IPS DF 6.9 (cell line): ENCODE measurements around the gene SMIM45.

Experiments
- DNase-seq: peaks from one replicate; pipeline ENCODE4 v3.0.0-alpha.2; 2013; ENCODE audit warnings: low read depth, low spot score
- H3K27ac ChIP-seq: one replicate; pipeline ENCODE4 v1.5.1; 2013; ENCODE audit warnings: low read length, control low read depth
- H3K27me3 ChIP-seq: 2 replicates; pipeline ENCODE4 v1.6.1; 2013; ENCODE audit warnings: mild to moderate bottlenecking, low read length; ENCODE audit not compliant: control insufficient read depth, insufficient read depth
- H3K36me3 ChIP-seq: 2 replicates; pipeline ENCODE4 v1.6.1; 2013; ENCODE audit warnings: low read length; ENCODE audit not compliant: control insufficient read depth, insufficient read depth
- H3K4me1 ChIP-seq: 2 replicates; pipeline ENCODE4 v1.6.1; 2013; ENCODE audit warnings: low read length; ENCODE audit not compliant: control insufficient read depth, insufficient read depth
- H3K4me3 ChIP-seq: 2 replicates; pipeline ENCODE4 v1.5.1; 2013; ENCODE audit warnings: mild to moderate bottlenecking, low read length
- H3K9me3 ChIP-seq: 2 replicates; pipeline ENCODE4 v1.6.1; 2013; ENCODE audit warnings: low read length, inconsistent platforms; ENCODE audit not compliant: control insufficient read depth, insufficient read depth
- WGBS: extraction: QIAGEN DNeasy Blood & Tissue Kit; methylation state at CpG from one replicate; pipeline ENCODE4 v1.1.7; 2013; ENCODE audit warnings: mixed read lengths, missing lambda C conversion rate; ENCODE audit not compliant: insufficient read length, insufficient coverage; 5-methylcytosine and 5-hydroxymethylcytosine counted together

The SMIM45 gene

DNA sequence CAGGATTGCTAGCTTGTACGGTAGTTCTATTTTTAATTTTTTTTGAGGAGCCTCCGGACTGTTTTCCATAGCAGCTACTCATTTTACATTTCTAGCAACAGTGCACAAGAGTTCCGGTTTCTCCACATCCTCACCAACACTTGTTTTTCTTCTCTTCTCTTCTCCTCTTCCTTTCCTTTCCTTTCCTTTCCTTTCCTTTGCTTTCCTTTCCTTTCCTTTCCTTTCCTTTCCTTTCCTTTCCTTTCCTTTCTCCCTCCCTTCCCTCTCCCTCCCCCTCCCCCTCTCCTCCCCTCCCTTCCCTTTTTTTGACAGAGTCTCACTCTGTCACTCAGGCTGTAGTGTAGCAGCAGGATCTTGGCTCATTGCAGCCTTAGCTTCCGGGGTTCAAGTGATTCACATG lies 56.0 kb downstream of the SMIM45 start:
- no peak overlapping the region for H3K27ac ChIP-seq
- no CpG with 5 or more reads among the region's 4 CpGs for WGBS
- no peaks in the 10 kb centered on the region for H3K9me3 ChIP-seq
- DNase-seq = no peak
- H3K4me3 ChIP-seq = no peak overlapping the region
- H3K4me1 ChIP-seq = no peaks in the 10 kb centered on the region
- no peaks in the 10 kb centered on the region for H3K36me3 ChIP-seq
- no peaks in the 10 kb centered on the region for H3K27me3 ChIP-seq
